Hematopoietic multipotent progenitor cell treated with erythropoietin and hydrocortisone succinate and interleukin-3 and kit ligand, for 8 days (in vitro differentiated cells): ENCODE results near the gene TMEM132D.

Experiments used
- DNase-seq: peaks from one replicate; pipeline ENCODE4 v3.0.0-alpha.2; 2015

Gene TMEM132D

DNA sequence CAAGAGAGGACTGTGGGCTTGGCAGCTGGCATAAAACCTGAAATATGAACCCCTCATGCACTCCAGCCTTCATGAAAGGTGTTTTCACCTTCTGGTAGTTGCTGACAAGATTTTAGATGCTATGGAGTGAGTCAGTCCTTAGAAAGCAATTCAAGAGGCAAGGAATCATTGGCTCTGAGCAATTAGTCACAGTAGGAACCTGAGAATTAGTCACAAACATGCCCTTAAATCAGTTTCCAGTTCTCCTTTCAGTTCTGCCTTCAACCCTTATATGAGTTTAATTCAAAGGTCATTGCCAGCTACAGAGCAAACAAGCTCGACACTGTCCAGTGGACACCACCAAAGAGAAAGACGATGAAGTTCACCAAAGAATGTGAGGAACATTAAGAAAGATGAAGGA, 578.3 kb downstream of the TMEM132D start:
- no peak for DNase-seq

DNA sequence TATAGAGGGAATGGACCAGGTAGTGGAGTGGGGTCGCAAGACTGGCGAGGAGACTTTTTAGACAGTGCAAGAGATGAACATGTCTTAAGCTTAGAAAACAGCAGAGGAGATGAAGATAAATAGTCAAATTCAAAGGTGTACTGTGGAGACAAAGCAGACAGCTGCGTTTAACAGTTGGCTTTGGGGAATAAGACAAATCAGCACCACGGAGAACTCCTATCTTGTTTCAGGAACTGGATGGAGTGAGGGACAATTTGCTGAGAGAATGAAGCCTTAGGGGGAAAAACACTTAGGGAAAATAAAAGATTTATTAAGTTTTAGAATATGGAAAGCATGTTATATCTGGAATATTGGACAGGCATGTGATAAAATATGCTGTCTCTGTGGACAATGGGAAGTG, 591.8 kb downstream of the TMEM132D start:
- no peak for DNase-seq

DNA sequence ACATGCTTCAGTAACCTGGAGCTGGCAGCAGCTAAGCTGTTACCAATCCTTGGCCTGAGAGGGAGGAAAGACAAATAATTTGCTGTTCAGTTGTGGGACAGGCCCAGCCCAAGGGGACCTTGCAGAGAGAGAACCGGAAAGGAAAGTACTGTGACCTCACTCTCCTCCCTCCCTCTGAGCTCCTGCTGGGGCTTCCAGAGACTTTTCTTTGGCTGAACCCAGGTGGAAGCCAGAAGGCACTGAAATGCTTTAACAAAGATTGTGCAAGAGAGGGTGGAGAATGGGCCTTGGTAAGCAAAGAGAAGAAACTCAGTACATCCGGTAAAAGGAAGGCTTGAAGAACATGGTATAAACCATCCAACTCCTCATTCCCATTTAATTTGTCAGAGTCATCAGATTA, 593.5 kb downstream of the TMEM132D start:
- no peak for DNase-seq

DNA sequence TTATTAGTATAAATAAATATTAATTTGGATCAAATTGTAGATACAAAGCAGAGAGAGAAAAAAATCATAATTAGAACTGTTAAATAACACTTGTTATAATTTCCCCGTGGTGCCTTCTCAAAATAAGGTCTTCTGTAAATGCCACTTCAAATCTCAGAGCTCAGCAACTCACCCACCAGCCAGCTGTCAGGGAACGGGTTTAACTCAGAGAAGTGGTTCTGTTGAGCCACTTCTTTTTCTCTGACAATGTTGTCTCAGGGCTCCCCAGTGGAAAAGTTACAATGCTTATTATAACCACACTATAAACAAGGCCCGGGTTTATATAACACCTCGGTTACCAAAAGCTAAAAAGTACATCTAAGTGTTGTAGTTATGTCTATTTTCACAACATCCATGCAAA, 598.0 kb downstream of the TMEM132D start:
- DNase-seq, result no peak

DNA sequence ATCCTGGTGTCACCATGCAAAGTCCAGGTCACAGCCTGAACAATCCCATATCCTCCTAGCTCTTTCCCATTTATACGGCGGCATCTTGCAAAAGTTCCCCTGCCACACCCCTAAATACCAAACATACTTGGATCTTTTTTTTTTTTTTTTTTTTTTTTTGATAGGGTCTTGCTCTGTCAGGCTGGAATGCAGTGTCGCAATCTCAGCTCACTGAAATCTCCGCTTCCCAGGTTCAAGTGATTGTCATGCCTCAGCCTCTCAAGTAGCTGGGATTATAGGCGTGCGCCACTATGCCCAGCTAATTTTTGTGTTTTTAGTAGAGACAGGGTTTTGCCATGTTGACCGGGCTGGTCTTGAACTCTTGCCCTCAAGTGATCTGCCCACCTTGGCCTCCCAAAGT, 599.3 kb downstream of the TMEM132D start:
- DNase-seq, result no peak

DNA sequence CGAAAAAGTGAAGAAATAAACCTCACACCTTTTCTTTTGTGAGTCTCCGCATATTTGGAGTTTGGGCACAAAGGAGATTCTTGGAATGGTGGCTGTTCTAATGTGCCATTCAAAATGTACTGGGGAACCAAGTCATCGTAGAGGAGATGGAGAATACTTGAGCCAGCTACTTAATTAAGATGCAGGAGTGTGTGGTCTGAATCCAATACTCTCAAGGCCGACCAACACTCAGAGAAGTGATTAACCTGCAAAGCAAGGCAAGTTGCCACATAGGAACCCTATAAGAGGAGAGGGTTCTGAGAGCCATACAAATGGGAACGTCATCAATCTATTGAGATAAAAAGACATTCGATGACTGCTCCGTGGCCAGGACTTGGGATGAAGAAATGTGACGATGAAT, 603.8 kb downstream of the TMEM132D start:
- DNase-seq, result no peak

DNA sequence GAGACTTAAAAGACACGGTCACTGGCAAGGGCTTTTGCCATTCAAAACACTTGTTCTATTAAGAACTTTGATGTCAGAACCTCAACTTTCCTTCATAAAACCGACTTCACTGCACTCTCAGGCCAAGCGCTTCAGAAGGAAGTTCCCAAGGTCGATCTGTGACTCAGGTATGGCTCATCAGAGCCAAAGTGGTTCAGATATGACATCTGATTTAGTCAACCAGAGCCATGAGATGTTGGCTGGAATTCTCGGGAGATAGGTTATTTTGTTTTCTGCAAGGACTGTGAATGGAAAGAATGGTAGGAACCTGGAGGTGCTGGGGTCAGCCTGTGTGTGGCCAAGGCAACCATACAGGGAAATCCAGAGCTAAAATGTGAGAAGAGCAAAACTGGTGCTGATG, 604.9 kb downstream of the TMEM132D start:
- DNase-seq, result no peak

DNA sequence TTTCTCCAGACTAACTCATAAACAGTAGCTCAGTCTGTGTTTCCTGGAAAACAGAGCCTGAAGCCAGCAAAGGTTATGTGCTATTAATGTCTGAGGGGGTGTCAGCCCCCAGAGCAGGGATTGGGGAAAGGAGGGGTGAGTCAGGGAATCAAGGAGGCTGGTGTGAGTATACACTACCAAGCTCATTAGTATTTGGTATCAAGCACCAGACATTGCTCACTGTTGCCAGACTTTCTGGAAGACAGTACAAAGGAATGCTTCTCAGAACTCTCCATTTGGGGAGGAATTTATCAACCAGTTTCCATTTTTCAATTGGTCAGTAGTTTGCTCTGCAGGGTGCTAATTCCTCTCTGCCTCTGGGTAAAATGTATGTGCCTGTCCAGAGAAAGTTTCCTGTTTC, 607.2 kb downstream of the TMEM132D start:
- DNase-seq, result no peak

DNA sequence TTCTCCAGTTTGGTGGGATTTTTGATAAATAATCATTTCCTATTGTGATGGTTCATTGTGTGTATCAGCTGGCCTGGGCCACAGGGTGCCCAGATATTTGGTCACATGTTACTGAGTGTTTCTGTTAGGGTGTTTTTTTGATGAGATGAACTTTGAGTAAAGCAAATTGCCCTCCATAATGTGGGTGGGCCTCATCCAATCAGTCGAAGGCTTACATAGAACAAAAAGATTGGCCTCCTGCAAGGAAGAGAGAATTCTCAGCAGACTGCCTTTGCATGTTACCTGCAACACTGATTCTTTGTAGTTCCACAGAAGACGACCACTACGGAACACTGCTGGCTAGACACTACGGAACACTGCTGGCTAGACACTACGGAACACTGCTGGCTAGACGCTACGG, 609.0 kb downstream of the TMEM132D start:
- DNase-seq, result no peak

DNA sequence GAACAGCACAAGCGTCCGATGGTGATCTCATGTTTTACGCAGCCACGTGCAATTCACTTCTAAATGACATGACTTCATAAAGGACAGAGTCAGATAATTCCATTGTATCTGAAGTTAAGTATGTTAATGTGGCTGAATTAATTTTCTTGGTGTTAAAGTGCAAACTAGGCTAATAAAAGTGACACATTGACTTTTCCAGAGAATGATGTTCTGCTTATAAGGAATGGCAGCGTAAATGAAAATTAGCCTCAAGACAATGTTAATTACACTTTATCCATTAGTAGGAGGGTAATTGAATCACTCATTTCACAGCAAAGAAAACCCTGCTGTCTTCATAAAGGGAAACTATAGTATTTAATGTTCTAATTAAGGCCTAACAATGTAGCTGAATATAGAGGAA, 624.1 kb downstream of the TMEM132D start:
- no peak for DNase-seq

DNA sequence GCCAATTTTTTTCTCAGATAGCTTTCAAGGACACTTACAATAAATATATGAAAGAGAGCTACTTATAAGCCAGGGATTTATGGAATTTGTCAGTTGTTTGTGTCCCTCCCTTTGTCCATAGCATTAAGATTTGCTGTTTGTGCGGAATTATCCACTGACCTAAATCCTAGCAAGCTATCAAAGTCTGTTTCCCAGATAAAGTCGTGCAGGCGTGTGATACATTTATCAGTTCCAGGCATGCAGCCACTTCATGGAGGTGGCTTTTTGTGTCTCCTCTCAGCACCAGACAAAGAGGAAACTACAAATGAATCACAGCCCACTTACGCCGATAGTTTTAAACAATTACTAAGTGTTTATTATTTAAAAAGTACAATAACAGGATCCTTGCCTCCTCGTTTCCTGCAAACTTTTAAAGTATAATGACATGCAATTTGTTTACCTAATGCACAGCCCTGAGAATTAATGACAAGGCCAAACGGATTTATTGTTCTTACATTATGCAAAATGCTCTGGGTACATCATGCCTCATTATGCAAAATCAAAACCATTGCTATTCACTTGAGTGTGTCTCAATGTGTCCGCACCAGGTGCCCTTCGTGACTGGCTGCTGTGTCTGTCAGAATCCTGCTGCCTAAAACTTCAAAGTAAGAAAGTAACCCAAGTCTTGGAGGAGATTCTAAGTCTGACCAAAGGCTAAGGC, 627.3 kb downstream of the TMEM132D start:
- DNase-seq, result no peak

DNA sequence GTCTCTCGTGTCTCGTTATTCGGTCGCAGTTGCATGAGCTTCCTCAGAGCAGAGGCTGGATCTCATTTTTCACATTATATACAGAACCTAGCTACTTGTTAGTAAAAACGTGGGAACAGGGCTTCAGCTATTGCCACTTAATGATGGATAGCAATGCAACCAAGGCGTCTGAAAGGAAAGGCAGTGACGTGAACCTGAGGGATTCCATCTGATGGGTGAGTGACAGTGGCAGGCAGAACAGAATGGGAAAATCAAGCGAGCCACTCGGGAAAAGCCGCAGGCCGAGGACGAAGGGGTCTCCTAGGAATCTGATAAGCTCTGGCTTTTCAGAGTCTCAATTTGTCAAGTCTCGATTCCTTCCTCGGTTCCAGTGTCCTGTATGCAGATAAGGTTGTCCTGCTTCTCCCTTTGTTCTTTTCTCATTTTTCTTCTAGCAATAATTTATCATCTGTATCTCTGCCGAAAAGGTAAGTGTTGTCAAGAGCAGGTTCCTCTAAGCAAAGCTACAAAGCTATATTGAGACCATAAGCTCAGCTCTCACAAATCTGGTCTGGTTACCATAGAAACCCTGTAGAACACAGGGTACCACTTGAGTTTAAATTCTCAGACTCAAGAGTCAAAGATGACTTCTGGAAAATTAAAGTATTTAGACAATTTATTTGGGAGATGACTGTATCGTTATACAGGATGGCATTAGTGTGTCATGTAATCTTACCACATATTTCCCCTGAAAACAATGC, 633.9 kb downstream of the TMEM132D start:
- DNase-seq, result no peak

DNA sequence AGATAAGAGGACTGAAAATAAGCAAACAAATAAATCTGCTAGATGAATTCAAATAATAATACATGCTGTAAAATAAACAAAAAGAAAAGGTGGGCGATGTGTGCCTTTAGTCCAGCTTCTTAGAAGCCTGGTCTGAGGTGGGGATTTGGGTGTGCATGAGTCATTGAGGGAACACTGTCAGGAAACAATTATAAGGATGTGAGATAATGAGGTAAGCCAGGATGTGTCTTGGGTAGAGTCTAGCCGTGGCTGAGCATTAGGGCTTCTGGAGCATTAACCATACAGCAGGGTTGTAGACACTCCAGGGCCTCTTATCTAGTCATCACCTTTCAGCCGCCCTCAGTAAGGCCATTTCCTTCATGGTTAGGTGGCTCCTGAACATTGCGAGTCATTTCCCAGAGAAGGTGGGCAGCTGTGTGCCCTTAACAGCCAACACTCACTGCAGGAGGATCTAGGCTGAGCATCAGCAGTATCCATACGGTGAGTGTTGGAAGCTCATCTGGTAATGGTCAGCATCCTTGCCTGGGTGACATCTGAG, 645.0 kb downstream of the TMEM132D start:
- DNase-seq, result no peak

DNA sequence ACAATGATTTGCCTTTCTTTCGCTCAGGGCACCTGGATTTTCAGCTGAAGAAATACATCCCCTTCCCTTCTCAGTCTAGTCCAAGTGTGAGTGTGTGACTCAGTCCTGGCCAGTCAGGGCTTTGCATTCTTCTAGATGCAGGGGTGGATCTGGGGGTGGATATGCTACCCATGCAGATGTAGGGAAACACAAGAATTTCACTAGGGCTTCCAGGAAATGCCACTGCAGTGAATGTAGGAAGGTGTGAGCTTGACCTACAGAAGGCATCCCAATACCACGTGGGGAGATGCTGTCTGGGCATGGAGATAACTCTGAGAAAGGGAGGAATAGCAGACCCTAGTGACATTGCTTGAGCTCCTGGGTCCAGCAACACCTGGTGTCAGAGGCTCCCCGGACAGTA, 646.3 kb downstream of the TMEM132D start:
- no peak for DNase-seq

DNA sequence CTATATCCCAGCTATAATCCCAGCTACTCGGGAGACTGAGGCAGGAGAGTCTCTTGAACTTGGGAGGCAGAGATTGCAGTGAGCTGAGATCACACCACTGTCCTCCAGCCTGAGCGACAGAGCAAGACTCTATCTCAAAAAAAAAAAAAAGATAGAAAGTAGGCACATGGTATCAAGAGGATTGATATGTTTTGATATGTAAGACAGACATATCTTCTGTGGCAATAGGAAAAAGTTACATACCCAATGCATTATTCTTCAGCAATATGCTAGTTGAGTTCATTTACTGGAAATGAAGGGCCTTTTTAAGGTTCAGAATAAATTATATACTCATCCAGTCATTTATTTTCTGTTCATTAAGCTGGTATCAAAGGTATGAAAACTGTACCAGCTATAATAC, 657.2 kb downstream of the TMEM132D start:
- no peak for DNase-seq

DNA sequence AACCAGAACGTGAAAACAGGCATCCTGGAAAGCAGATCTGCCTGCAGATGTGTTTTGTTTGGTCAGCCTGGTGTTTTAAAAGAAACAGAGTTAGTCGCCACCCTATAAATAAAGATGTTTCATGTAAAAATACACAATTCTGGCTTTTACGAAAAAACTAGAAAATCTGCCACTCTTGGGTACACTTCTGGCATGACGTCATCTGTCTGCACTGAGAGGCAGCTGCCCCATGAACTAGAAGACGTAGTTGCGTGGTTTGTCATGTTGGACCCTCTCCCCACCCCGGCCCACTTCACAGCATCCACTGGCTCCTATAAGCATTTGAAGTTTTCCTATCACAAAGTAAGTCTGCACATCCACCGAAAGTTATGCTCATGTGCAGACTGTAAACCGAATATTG, 658.1 kb downstream of the TMEM132D start:
- DNase-seq, result no peak

DNA sequence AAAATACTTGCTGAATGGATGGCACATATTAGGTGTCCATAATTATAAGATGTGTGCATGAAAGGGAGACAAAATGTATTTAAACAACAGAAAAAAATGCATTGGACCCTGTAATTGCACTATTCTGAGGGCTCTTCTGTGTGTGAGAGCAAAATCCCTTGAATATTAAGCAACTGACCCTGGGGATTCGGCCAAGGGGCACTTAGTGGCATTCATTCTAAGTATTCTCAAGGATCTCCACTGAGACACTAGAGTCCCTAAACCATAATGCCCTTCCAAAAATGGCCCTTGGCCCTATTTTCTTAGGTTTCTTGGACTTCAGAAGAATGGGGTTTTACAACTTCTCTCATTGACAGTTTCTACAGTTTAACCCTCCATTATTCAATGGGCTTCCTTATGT, 662.0 kb downstream of the TMEM132D start:
- no peak for DNase-seq

DNA sequence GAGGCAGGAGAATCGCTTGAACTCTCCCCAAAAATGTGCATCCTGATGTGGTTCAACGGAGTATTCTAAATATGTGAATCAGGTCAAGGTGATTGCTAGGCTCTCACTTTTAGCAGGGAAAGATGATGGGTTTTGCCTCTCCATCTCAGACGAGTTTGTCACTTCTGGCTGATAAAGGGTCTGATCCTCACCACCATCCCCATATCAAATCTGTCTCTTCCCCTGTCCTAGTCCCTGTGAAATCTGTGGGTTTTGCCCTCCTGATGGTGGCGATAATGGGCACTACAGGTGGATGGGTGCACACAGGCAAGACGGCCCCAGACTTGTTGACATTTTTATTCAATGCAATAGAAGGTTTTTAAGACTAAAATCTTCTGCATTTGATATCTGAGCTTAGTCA, 665.9 kb downstream of the TMEM132D start:
- no peak for DNase-seq

DNA sequence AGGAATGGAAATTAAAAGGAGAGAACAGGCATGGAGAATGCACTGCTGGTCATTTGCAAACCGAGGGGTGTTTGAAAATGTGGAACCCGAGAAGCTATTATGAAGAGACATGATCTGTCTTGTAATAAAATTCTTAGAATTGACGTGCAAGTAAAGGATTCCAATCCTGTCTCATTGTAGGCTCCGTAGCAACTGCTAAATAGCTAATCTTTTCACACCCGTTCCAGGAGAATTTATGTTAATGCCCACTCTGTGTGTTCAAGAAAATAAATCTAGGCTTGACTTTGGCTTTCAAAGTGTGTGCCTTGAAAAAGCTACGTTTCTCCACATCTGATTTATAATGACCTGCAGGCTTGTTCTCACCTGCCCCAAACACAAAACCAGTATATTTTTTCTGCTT, 669.6 kb downstream of the TMEM132D start:
- no peak for DNase-seq

DNA sequence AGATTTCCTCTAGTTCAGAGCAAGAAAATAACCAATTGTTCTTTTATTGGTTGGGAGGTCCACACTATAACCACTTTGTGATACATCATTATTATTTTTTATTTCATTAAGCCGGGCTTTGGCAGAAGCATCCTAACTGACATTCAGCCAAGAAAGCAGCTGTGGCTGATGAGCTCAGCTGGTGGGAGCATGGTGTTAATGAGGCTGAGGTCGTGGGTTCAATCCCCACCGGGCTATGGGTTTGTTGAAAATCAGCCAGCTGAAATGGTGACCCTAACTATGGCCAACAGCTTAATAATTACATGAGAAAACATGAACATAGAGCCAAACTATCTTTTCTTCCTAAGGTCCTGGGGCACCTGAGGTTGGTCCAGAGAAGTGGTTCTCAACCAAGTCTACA, 672.3 kb downstream of the TMEM132D start:
- no peak for DNase-seq

DNA sequence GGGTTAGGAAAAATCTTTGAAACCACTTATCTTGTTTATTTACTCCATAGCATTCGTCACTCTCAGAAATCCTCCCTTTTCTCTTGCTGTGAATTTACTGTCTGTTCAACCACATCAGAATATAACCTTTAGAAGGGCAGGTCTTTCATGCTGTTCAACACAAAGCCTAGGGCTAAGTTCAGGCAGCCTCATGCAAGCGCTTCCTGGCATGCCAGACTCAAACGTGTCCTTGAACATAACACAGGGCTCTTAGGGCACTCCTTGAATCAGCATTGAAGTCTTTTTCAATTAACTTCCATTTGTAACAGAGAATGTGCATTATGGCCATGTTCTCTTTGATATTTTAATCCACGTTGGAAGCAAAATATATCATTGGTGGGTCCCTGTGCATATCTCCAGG, 672.8 kb downstream of the TMEM132D start:
- DNase-seq, result no peak

DNA sequence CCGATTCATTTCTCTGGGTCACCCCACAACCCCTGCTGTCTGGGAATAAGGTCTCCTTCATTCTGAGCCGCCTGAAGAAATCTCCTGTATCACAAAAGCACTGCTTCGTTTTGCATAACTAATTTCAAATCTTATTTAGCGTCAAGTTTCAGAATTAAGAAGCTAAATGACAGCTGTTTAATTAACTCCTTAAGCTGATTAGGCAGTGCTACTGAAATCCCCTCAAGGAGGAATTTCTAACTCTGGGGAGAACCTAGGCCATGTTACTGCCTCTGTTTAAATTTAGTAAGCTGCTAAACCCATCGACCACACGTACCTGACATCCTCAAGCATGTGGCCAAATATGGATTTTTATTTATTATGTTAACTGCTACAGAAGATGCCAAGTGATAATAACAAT, 677.0 kb downstream of the TMEM132D start:
- DNase-seq, result no peak

DNA sequence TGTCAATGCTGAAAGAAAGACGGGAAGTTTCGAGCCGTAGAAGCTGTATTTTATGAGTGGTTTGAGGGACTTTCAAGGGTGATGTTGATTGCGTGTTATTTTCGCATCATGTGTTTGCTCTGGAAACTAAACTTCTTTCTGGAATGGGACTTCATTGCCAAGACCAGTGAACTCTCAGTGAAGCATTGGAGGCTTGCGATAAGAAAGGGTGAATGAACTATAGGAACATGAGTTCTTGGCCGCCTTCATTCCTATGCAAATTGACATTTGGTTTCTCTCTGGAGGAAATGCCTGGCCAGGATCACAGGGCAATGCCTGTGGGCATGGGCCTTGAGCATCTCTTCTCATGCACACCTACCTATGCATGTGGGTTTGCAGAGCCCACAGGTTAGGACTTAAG, 677.8 kb downstream of the TMEM132D start:
- no peak for DNase-seq

DNA sequence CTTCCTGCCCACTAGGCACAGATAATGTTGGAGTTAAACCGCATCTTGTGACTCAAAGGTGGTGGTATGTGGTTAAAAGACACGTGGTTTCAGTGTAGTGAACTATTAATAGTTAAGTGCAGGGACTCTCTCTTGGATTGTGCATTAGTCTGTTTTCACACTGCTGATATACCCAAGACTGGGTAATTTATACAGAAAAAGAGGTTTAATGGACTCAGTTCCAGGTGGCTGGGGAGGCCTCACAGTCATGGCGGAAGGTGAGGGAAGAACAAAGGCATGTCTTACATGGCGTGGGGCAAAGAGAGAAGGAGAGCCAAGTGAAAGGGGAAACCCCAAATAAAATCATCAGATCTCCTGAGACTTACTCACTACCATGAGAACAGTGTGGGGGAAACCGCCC, 688.3 kb downstream of the TMEM132D start:
- no peak for DNase-seq

DNA sequence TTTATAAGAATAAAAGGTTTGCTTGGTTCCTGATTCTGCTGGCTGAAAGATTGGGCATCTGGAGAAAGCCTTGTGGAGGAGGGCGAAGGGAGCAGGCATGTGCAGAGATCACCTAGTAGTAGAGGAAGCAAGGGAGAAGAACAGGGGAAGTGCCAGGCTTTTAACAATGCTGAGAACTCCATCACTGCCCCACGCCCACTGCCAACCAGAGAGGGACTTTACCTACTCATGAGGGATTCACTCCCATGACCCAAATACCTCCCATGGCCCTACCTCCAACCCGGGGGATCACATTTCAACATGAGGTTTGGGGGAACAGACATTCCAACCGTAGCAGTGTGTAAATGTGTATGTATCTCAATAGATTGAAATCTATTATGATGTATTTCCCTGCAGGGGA, 690.3 kb downstream of the TMEM132D start:
- DNase-seq, result no peak
